K562 (cell line): Measurements from ENCODE around the gene CTDNEP1. TPM values are rescaled to one million over a fixed set of nuclear protein-coding genes. Genes with fewer than 3 reads are reported as not detected.

ENCODE experiments used
- ATAC-seq: fragments of 200-7000 bp; cut with Tn5 transposase; 3 replicates; pipeline ENCODE4 v1.9.1; 2020; ENCODE audit warnings: moderate library complexity
- BruUV-seq: library from RNA; stranded (reverse); fragments of 400-500 nt; replicated peaks from 2 replicates; lab custom pipeline; 2021; lab: Mats Ljungman, UMichigan
- CTCF ChIA-PET: fragments of 300-600 bp; formaldehyde crosslinking; extraction: SDS; loops from one replicate; lab custom pipeline; 2021; ENCODE audit warnings: low intra/inter-chr PET ratio; lab: Yijun Ruan, JAX
- POLR2A ChIA-PET: fragments of 300-600, 350-650 bp; sonication (Branson Sonifier 250); formaldehyde crosslinking; extraction: SDS; loops from one replicate; lab custom pipeline; 2021; ENCODE audit warnings: antibody characterized with exemption, inconsistent platforms; lab: Yijun Ruan, JAX
- DNase-seq, 4 experiments: peaks; one replicate each; pipeline versions ENCODE4 v3.0.0 to v3.0.0-alpha.2; 2011 to 2018; ENCODE audit warnings: low spot score in 3 of 4, mixed read lengths in 3 of 4; ENCODE audit errors: extremely low read depth in 1 of 4
- FAIRE-seq: peaks from 2 replicates; lab custom pipeline; 2011; peaks lifted over from hg19 to GRCh38; lab: Jason Lieb, UNC
- H2AFZ ChIP-seq: 2 replicates; pipeline ENCODE4 v1.6.0; 2011; ENCODE audit warnings: low read depth, low read length, control low read depth, inconsistent platforms
- H3K27ac ChIP-seq: fragments of 200-600 bp; 3 replicates; pipeline ENCODE4 v1.8.0; 2011; ENCODE audit warnings: low read depth, mild to moderate bottlenecking, control low read depth, inconsistent platforms, low read length, moderate library complexity, mixed read lengths; ENCODE audit errors: extremely low read depth
- H3K27me3 ChIP-seq, 2 experiments: fragments of 300-600 bp in 1 of 2; 2 replicates in 1 of 2; 3 replicates in 1 of 2; pipeline versions ENCODE4 v1.6.0 to v1.8.0; 2011; ENCODE audit warnings: inconsistent platforms in 2 of 2, low read length in 2 of 2, mild to moderate bottlenecking in 1 of 2, mixed read lengths in 1 of 2, moderate library complexity in 1 of 2; ENCODE audit not compliant: control insufficient read depth in 2 of 2, insufficient read depth in 2 of 2
- H3K36me3 ChIP-seq: fragments of 300-600 bp; 3 replicates; pipeline ENCODE4 v1.8.0; 2011; ENCODE audit warnings: mild to moderate bottlenecking, low read length, inconsistent platforms; ENCODE audit not compliant: control insufficient read depth, insufficient read depth
- H3K4me1 ChIP-seq, 2 experiments: fragments of 200-600 bp in 1 of 2; replicated peaks in 1 of 2; 2 replicates in 1 of 2; 3 replicates in 1 of 2; pipeline versions ENCODE4 v1.5.1 to v1.8.0; 2011; ENCODE audit warnings: inconsistent platforms in 2 of 2, low read length in 2 of 2, mild to moderate bottlenecking in 1 of 2, mixed read lengths in 1 of 2, moderate library complexity in 1 of 2; ENCODE audit not compliant: control insufficient read depth in 2 of 2, insufficient read depth in 2 of 2
- H3K4me2 ChIP-seq: 2 replicates; pipeline ENCODE4 v1.6.1; 2011; ENCODE audit warnings: low read length, control low read depth, inconsistent platforms, mixed read lengths; ENCODE audit not compliant: insufficient read depth
- H3K4me3 ChIP-seq: fragments of 200-600 bp; sonication (generic), shearing (Covaris generic); 2 replicates; pipeline ENCODE4 v1.5.1; 2016; ENCODE audit warnings: control low read depth, inconsistent platforms
- H3K79me2 ChIP-seq: fragments of 200-600 bp; 3 replicates; pipeline ENCODE4 v1.8.0; 2011; ENCODE audit warnings: low read length, inconsistent platforms; ENCODE audit not compliant: control insufficient read depth, insufficient read depth
- H3K9ac ChIP-seq, 2 experiments: 2 replicates each; pipeline versions ENCODE4 v1.6.0 to v1.6.1; 2011; ENCODE audit warnings: low read depth in 2 of 2, low read length in 2 of 2, control low read depth in 1 of 2, inconsistent platforms in 1 of 2, mild to moderate bottlenecking in 1 of 2, mixed read lengths in 1 of 2; ENCODE audit not compliant: insufficient read depth in 1 of 2
- H3K9me1 ChIP-seq: one replicate; pipeline ENCODE4 v1.6.0; 2011; ENCODE audit warnings: inconsistent platforms, mild to moderate bottlenecking, low read length, moderate library complexity; ENCODE audit not compliant: control insufficient read depth, insufficient read depth
- H3K9me3 ChIP-seq: replicated peaks from 2 replicates; pipeline ENCODE4 v1.5.1; 2011; ENCODE audit warnings: low read depth, low read length, inconsistent platforms; ENCODE audit not compliant: control insufficient read depth, insufficient read depth
- H4K20me1 ChIP-seq: replicated peaks from 2 replicates; pipeline ENCODE4 v1.6.1; 2011; ENCODE audit warnings: low read length, inconsistent platforms, mixed read lengths; ENCODE audit not compliant: control insufficient read depth, insufficient read depth
- ARNT ChIP-seq, 2 experiments: fragments of 450-650 bp; IDR thresholded peaks; 2 replicates each; pipeline ENCODE4 v1.6.1; 2016; ENCODE audit warnings: mild to moderate bottlenecking in 1 of 2
- CBFA2T2 ChIP-seq: fragments of 450-650 bp; conservative IDR thresholded peaks from 2 replicates; pipeline ENCODE4 v1.6.1; 2017; ENCODE audit warnings: mild to moderate bottlenecking
- KAT7 ChIP-seq: sonication (generic); formaldehyde crosslinking; IDR thresholded peaks from 2 replicates; pipeline ENCODE4 v1.8.0; 2022; ENCODE audit warnings: missing genetic modification reagents, mild to moderate bottlenecking, borderline replicate concordance
- NKRF ChIP-seq: fragments of 450-650 bp; IDR thresholded peaks from 2 replicates; pipeline ENCODE4 v1.6.1; 2016; ENCODE audit warnings: borderline replicate concordance
- PCBP1 ChIP-seq: fragments of 200-400 bp; formaldehyde crosslinking; IDR thresholded peaks from 2 replicates; pipeline ENCODE4 v1.6.1; 2018; ENCODE audit warnings: mild to moderate bottlenecking, low read depth, low read length; ENCODE audit not compliant: poor library complexity, severe bottlenecking
- POLR3A ChIP-seq: IDR thresholded peaks from 2 replicates; pipeline ENCODE4 v1.6.1; 2011; ENCODE audit warnings: borderline replicate concordance, mild to moderate bottlenecking, moderate library complexity; ENCODE audit not compliant: insufficient read length, insufficient read depth; ENCODE audit errors: extremely low read depth
- SAP30 ChIP-seq: fragments of 200-600 bp; sonication (generic); IDR thresholded peaks from 2 replicates; pipeline ENCODE4 v1.6.1; 2012; ENCODE audit warnings: borderline replicate concordance, low read depth, mild to moderate bottlenecking, moderate library complexity, low read length, control low read depth, inconsistent platforms; ENCODE audit not compliant: insufficient read depth, poor library complexity, severe bottlenecking
- SNIP1 ChIP-seq: fragments of 450-650 bp; IDR thresholded peaks from 2 replicates; pipeline ENCODE4 v1.7.1; 2017; ENCODE audit warnings: low read depth, mild to moderate bottlenecking
- TGIF2 ChIP-seq: sonication (generic); formaldehyde crosslinking; IDR thresholded peaks from 2 replicates; pipeline ENCODE4 v1.8.1; 2022; ENCODE audit warnings: mild to moderate bottlenecking, missing genetic modification reagents, moderate library complexity
- UBTF ChIP-seq, 2 experiments: IDR thresholded peaks; 2 replicates each; pipeline ENCODE4 v1.6.1; 2012; ENCODE audit warnings: improper control_type of control experiment in 2 of 2, low read depth in 2 of 2, low read length in 2 of 2, borderline replicate concordance in 1 of 2
- ZBTB7A ChIP-seq: IDR thresholded peaks from 2 replicates; pipeline ENCODE4 v1.6.1; 2011; ENCODE audit warnings: low read depth, mild to moderate bottlenecking, low read length, moderate library complexity, borderline replicate concordance; ENCODE audit not compliant: control insufficient read depth
- ZNF740 ChIP-seq, 3 experiments: fragments of 200-800 bp in 1 of 3; sonication (Bioruptor generic) in 1 of 3; sonication (generic) in 1 of 3; formaldehyde crosslinking in 1 of 3; IDR thresholded peaks; 2 replicates each; pipeline versions ENCODE4 v1.6.1 to v1.8.0; 2016 to 2022; ENCODE audit warnings: mild to moderate bottlenecking in 2 of 3, missing compliant biosample characterization in 2 of 3, missing genetic modification characterization in 2 of 3, missing genetic modification reagents in 1 of 3
- WGBS: fragments of 100-300 bp; shearing (Covaris generic); methylation state at CpG from one replicate; pipeline ENCODE4 v1.1.6; 2016; ENCODE audit warnings: low coverage, mixed read lengths; ENCODE audit not compliant: insufficient coverage; ENCODE audit errors: missing lambda C conversion rate; 5-methylcytosine and 5-hydroxymethylcytosine counted together
- in situ Hi-C: fragments of 300-500 bp; cut with MboI; formaldehyde crosslinking; loops from 4 replicates; pipeline ENCODE4 v1.15.0; 2018; ENCODE audit warnings: inconsistent platforms, mixed read lengths
- intact Hi-C: fragments of 100-400 bp; cut with micrococcal nuclease; formaldehyde crosslinking; loops from 2 replicates; pipeline ENCODE4 v1.14.2; 2022
- polyA plus RNA-seq, 8 experiments: library from polyadenylated mRNA; depleted of rRNA in 4 of 8; stranded (reverse) in 5 of 8; unstranded in 3 of 8; fragments of >200 nt; fragmentation: Nextera tagmentation in 2 of 8; fragmentation: Illumina TruSeq in 1 of 8; extraction: Ambion mirVana in 2 of 8; extraction: Trizol in 1 of 8; gene quantifications; 2 replicates each; pipeline versions ENCODE4 v1.2.1 to v1.2.3, GENCODE V29; 2011 to 2014; ENCODE audit warnings: inconsistent platforms in 1 of 8, missing spikeins in 1 of 8
- total RNA-seq, 7 experiments: library from RNA; depleted of rRNA in 6 of 7; stranded (reverse); fragments of >200 nt in 6 of 7; fragmentation: Illumina TruSeq in 2 of 7; extraction: Trizol in 2 of 7; gene quantifications; 2 replicates each; pipeline versions ENCODE4 v1.2.1 to v1.2.3, GENCODE V29; 2011 to 2021; ENCODE audit warnings: low replicate concordance in 1 of 7

The CTDNEP1 gene
- total and polyA plus RNA-seq, 9 of the 15 experiments (the other 6 are each of a cell fraction or from before 2014, with no cell fraction given) = 10.7 to 150 (median 28.5) TPM

GRCh38 chr17:7250695-7251627 lies 573 bp downstream of the CTDNEP1 start:
- 0% methylated on average over 9 of the region's 55 CpGs for WGBS
- ChIA-PET CTCF (no interaction called here), POLR2A (interaction anchor here (0.5 to 2.5 kb wide), 7 partner anchors 9 to 199 kb away, joined by 3 to 16 read pairs (median 4); partner anchors contain the start of genes GABARAP and PHF23)
- Histone ChIP-seq H2AFZ (no peak overlapping the region; the same call in 1 of the 2 replicates), H3K4me3 (peak overlapping the region; percentile 95), H3K36me3 (peaks cover 48% of the 10 kb centered on the region), H3K4me1 (peaks cover 13 to 19% of the 10 kb centered on the region in 2 experiments; a peak in 4 of 5 replicates), H3K9me3 (no peaks in the 10 kb centered on the region), H3K9ac (peak overlapping the region; percentile 97 to 98), H3K27ac (peak overlapping the region; percentile 96), H3K79me2 (peaks cover 61% of the 10 kb centered on the region), H3K4me2 (peak overlapping the region; percentile 87), H4K20me1 (no peaks in the 10 kb centered on the region), H3K9me1 (no peaks in the 10 kb centered on the region), H3K27me3 (no peaks in the 10 kb centered on the region)
- FAIRE-seq (no peak), DNase-seq (no peak), ATAC-seq (peak; percentile 12)
- intact Hi-C loops = no loop called here
- BruUV-seq = no TSS peak
- in situ Hi-C loops = no loop called here
- no peak for TF ChIP-seq CBFA2T2
- TF ChIP-seq TGIF2 (CRISPR knock-in tag) = no peak
- 0 out of 4 replicates have a peak, but pooled peaks of 1 of the 2 experiments have one; percentile 22 for TF ChIP-seq UBTF (IDR thresholded peaks at IDR 0.05; ENCODE audit: borderline replicate concordance in 1 of 2, low read depth in 2 of 2, low read length in 2 of 2)
- no peak for TF ChIP-seq POLR3A
- TF ChIP-seq SAP30 = peak; percentile 29
- TF ChIP-seq ARNT (IDR thresholded peaks at IDR 0.05) = no peak
- TF ChIP-seq ZBTB7A = peak; percentile 7; the same call in 1 of the 2 replicates
- TF ChIP-seq SNIP1 = no peak
- TF ChIP-seq KAT7 (CRISPR knock-in tag) = no peak
- peak; percentile 16 for TF ChIP-seq PCBP1
- 0 out of 2 replicates have a peak, but pooled peaks have one; percentile 40 for TF ChIP-seq ZNF740 (CRISPR knock-in tag; IDR thresholded peaks at IDR 0.05)
- no peak for TF ChIP-seq ZNF740 (tag; IDR thresholded peaks at IDR 0.05)
- TF ChIP-seq NKRF = peak; percentile 16; the same call in 1 of the 2 replicates
